ENCODE measurements around the gene SMIM41. TPM values are rescaled to one million over a fixed set of nuclear protein-coding genes. Genes with fewer than 3 reads are reported as not detected.

Gene SMIM41
- total RNA-seq, 2 donors from 2014 or later, result 0.19 TPM; not detected in 1

- intact Hi-C loops (cut with DNase I), result loop anchor here (2.0 to 5.0 kb wide), 3 partner anchors 55 to 75 kb away; partner anchors contain the start of gene TAMALIN (in 1 of the 2)
- no peak for DNase-seq (ENCODE audit: low spot score)
These were observed 2.6 kb downstream of the SMIM41 start for GRCh38 chr12:52082026-52082668.

GRCh38 chr12:52082669-52082987 is 3.1 kb downstream of the SMIM41 start:
- intact Hi-C loops (cut with DNase I), result loop anchor here (2.0 to 5.0 kb wide), 3 partner anchors 55 to 75 kb away; partner anchors contain the start of gene TAMALIN (in 1 of the 2)
- no peak for DNase-seq (ENCODE audit: low spot score)

- DNase-seq (ENCODE audit: low spot score), result peak; percentile 90
- intact Hi-C loops (cut with DNase I), result loop anchor here (2.0 to 5.0 kb wide), 3 partner anchors 56 to 76 kb away; partner anchors contain the start of gene TAMALIN (in 1 of the 2)
These were observed 3.6 kb downstream of the SMIM41 start for GRCh38 chr12:52082988-52083637.

- intact Hi-C loops (cut with DNase I), result loop anchor here (2.0 to 5.0 kb wide), 3 partner anchors 56 to 76 kb away; partner anchors contain the start of gene TAMALIN (in 1 of the 2)
These were observed 4.1 kb downstream of the SMIM41 start for GRCh38 chr12:52083638-52083996.

GRCh38 chr12:52084491-52085231 is 5.2 kb downstream of the SMIM41 start:
- no peak for DNase-seq (ENCODE audit: low spot score)
- intact Hi-C loops (cut with DNase I), result loop anchor here (5.0 kb wide), 2 partner anchors 57 to 77 kb away; partner anchors contain the start of gene TAMALIN (in 1 of the 2)

More at GRCh38 chr12:52083638-52083996, 4.1 kb downstream of the SMIM41 start:
- DNase-seq (ENCODE audit: low spot score), result no peak

- intact Hi-C loops (cut with DNase I), result no loop called here
These were observed 6.2 kb downstream of the SMIM41 start for GRCh38 chr12:52085682-52086180.

GRCh38 chr12:52086366-52086765 is 6.9 kb downstream of the SMIM41 start:
- intact Hi-C loops (cut with DNase I), result no loop called here
- no peak for DNase-seq (ENCODE audit: low spot score)

More at GRCh38 chr12:52085682-52086180, 6.2 kb downstream of the SMIM41 start:
- DNase-seq (ENCODE audit: low spot score), result no peak

- intact Hi-C loops (cut with DNase I), result no loop called here
- DNase-seq (ENCODE audit: low spot score), result no peak
These were observed 7.7 kb downstream of the SMIM41 start for GRCh38 chr12:52086944-52087835.

GRCh38 chr12:52087961-52088820 is 8.7 kb downstream of the SMIM41 start:
- intact Hi-C loops (cut with DNase I), result no loop called here
- DNase-seq (ENCODE audit: low spot score), result no peak

GRCh38 chr12:52089491-52089890 is 10.0 kb downstream of the SMIM41 start:
- DNase-seq (ENCODE audit: low spot score), result no peak
- intact Hi-C loops (cut with DNase I), result no loop called here

GRCh38 chr12:52090291-52090690 is 10.8 kb downstream of the SMIM41 start:
- intact Hi-C loops (cut with DNase I), result loop anchor here in 1 of 2 donors (5.0 kb wide), 1 partner anchor 1338 kb away; no protein-coding TSS in a partner anchor
- no peak for DNase-seq (ENCODE audit: low spot score)

- intact Hi-C loops (cut with DNase I), result loop anchor here in 1 of 2 donors (5.0 kb wide), 1 partner anchor 1339 kb away; no protein-coding TSS in a partner anchor
- no peak for DNase-seq (ENCODE audit: low spot score)
These were observed 11.6 kb downstream of the SMIM41 start for GRCh38 chr12:52091061-52091460.

- intact Hi-C loops (cut with DNase I), result loop anchor here in 1 of 2 donors (5.0 kb wide), 1 partner anchor 1340 kb away; no protein-coding TSS in a partner anchor
- no peak for DNase-seq (ENCODE audit: low spot score)
These were observed 12.4 kb downstream of the SMIM41 start for GRCh38 chr12:52091869-52092268.

- DNase-seq (ENCODE audit: low spot score), result no peak
These were observed 13.8 kb downstream of the SMIM41 start for GRCh38 chr12:52093346-52093745.

GRCh38 chr12:52096332-52097044 is 17.0 kb downstream of the SMIM41 start:
- intact Hi-C loops (cut with DNase I), result no loop called here
- no peak for DNase-seq (ENCODE audit: low spot score)

More at GRCh38 chr12:52093346-52093745, 13.8 kb downstream of the SMIM41 start:
- intact Hi-C loops (cut with DNase I), result loop anchor here in 1 of 2 donors (5.0 kb wide), 1 partner anchor 1341 kb away; no protein-coding TSS in a partner anchor

- intact Hi-C loops (cut with DNase I), result no loop called here
- DNase-seq (ENCODE audit: low spot score), result no peak
These were observed 17.7 kb downstream of the SMIM41 start for GRCh38 chr12:52097045-52097666.
